ENCODE results near the gene COA4.

DNA sequence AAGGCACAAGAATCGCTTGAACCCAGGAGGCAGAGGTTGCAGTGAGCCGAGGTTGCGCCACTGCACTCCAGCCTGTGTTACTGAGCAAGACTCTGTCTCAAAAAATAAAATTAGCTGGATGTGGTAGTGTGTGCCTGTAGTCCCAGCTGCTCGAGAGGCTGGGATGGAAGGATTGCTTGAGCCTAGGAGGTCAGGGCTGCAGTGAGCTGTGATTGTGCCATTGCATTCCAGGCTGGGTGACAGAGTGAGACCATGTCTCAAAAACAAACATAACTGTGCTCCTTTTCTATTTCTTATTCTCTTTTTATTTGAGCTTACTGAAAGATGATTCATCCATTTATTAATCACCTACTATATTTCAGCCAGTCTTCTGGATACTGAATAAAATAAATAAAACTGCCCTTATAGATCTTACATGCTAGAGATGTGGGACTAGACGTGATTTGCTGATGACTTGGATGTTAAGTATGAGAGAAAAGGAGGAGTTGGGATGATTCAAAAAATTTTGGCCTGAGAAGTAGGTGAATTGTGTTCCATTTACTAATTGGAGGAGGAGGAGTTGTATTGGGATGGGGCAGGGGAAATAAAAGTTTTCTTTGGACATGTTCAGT is 18.2 kb upstream of the COA4 start:
- TF ChIP-seq, protein P1, sequence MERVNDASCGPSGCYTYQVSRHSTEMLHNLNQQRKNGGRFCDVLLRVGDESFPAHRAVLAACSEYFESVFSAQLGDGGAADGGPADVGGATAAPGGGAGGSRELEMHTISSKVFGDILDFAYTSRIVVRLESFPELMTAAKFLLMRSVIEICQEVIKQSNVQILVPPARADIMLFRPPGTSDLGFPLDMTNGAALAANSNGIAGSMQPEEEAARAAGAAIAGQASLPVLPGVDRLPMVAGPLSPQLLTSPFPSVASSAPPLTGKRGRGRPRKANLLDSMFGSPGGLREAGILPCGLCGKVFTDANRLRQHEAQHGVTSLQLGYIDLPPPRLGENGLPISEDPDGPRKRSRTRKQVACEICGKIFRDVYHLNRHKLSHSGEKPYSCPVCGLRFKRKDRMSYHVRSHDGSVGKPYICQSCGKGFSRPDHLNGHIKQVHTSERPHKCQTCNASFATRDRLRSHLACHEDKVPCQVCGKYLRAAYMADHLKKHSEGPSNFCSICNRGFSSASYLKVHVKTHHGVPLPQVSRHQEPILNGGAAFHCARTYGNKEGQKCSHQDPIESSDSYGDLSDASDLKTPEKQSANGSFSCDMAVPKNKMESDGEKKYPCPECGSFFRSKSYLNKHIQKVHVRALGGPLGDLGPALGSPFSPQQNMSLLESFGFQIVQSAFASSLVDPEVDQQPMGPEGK (CRISPR knock-in tag; IDR thresholded peaks at IDR 0.05; ENCODE audit: borderline replicate concordance) = no peak
- TF ChIP-seq ZFP30 (CRISPR knock-in tag; IDR thresholded peaks at IDR 0.05) (no peak), ZNF8 (CRISPR knock-in tag; IDR thresholded peaks at IDR 0.05) (no peak), ISL1 (CRISPR knock-in tag; IDR thresholded peaks at IDR 0.05) (no peak), ZFP3 (CRISPR knock-in tag; IDR thresholded peaks at IDR 0.05) (no peak), RARB (CRISPR knock-in tag; IDR thresholded peaks at IDR 0.05) (no peak), ARNTL (CRISPR knock-in tag; IDR thresholded peaks at IDR 0.05; ENCODE audit: borderline replicate concordance, low read depth) (no peak)

Data from SK-N-SH treated with all-trans-retinoic acid at 6 μM for 48 hours (cell line).